ENCODE results near the gene MAEA. TPM values are rescaled to one million over a fixed set of nuclear protein-coding genes. Genes with fewer than 3 reads are reported as not detected.
"Not testable (repeated sequence)": the region's sequence is repeated elsewhere in the genome, so short reads cannot be mapped to it uniquely, and the experiment has no call there.

MAEA gene
- total RNA-seq, 1 donor from 2014 or later: 75.3 TPM

- no peak for DNase-seq (ENCODE audit: low spot score)
Measured at GRCh38 chr4:1334579-1334895, 44.8 kb downstream of the MAEA start.

GRCh38 chr4:1335193-1335883 lies 45.6 kb downstream of the MAEA start:
- not testable (repeated sequence) for DNase-seq (ENCODE audit: low spot score)

GRCh38 chr4:1336088-1336491 lies 46.4 kb downstream of the MAEA start:
- no peak for DNase-seq (ENCODE audit: low spot score)

DNA sequence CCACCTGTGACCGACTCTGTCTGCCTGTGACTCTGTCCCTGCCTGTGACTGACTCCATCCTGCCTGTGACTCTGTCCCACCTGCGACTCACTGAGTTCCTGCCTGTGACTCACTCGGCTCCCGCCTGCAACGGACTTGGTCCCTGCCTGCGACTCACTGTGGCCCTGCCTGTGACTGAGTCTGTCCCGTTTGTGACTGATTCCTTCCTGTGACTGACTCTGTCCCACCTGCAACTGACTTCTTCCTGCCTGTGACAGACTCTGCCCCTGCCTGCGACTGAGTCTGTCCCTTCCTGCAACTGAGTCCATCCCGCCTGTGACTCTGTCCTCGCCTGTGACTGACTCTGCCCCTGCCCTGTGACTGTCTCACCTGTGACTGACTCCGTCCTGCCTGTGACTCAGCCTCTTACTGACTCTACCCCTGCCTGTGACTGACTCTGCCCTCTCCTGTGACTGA lies 47.7 kb downstream of the MAEA start:
- DNase-seq (ENCODE audit: low spot score): no peak

- no peak for DNase-seq (ENCODE audit: low spot score)
Measured at GRCh38 chr4:1337951-1338751, 48.5 kb downstream of the MAEA start.

- DNase-seq (ENCODE audit: low spot score): no peak
Measured at GRCh38 chr4:1338752-1339414, 49.2 kb downstream of the MAEA start.

- no peak for DNase-seq (ENCODE audit: low spot score)
Measured at GRCh38 chr4:1339489-1339888, 49.8 kb downstream of the MAEA start.

GRCh38 chr4:1340181-1340747 lies 50.6 kb downstream of the MAEA start:
- no peak for DNase-seq (ENCODE audit: low spot score)

DNA sequence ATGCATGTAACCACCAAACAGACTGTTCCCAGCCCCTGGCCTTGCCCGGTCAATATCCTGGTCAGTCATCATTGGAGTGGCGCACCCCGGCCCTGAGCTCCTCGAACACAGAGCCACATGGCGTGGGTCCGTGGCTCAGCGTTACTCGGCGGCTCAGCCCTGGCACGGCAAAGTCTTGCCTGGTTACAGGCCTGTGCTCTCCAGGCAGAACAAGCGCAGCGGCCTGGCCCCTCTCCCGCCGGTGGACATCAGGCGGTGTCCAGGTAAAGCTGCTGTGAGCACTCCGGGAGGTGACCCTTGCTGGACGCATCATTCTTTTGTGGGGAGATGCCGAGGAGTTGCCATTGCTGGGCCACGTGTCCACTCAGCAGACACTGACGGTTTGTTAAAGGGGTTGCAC lies 51.2 kb downstream of the MAEA start:
- no peak for DNase-seq (ENCODE audit: low spot score)

DNA sequence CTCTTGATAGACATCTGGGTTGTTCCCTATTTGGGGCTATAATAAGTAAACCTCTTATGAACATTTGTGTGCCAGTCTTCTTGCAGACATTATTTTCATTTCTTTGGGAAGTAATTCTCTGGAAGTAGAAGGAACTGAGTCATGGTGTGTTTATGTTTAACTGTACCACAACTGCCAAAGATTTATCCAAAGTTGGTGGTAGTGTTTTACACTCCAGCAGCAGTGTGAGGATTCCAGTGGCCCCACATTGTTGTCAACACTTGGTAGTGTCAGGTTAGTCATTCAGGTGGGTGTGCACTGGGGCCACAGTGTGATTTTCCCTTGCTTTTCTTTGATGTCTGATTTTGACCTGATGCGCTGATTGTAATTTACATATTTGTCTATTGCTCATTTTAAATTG lies 52.3 kb downstream of the MAEA start:
- DNase-seq (ENCODE audit: low spot score): no peak

GRCh38 chr4:1344696-1345095 lies 55.0 kb downstream of the MAEA start:
- no peak for DNase-seq (ENCODE audit: low spot score)

- DNase-seq (ENCODE audit: low spot score): peak; percentile 63
Measured at GRCh38 chr4:1345903-1346780, 56.5 kb downstream of the MAEA start.

GRCh38 chr4:1346781-1347409 lies 57.2 kb downstream of the MAEA start, which contains the start of gene UVSSA:
Gene UVSSA (plus strand): TSS chr4:1347208. CDS start chr4:1348092, 884 bp downstream.
- DNase-seq (ENCODE audit: low spot score): peak; percentile 100

- peak; percentile 81 for DNase-seq (ENCODE audit: low spot score)
Measured at GRCh38 chr4:1347410-1347864, 57.7 kb downstream of the MAEA start.

DNA sequence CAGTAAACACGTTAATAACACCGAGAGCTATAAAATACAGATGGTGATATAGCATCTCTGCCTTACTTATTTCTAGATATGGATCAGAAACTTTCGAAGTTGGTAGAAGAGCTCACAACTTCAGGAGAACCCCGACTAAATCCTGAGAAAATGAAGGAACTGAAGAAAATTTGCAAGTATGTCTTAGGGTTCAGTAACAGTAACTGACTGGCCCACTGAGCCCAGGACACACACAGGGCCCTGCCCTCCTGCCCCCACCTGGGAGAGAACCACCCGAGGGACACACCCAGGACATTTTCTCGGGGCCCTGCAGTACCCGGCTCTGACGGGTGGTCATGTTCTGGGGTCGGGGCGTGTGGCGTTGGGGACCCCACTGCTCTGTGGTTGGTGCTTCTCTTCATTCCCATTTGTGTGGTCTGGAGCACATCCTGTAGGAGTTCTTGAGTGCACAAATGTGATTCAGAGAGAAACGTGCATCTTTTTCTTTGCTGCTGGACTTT lies 58.4 kb downstream of the MAEA start:
- DNase-seq (ENCODE audit: low spot score): no peak

GRCh38 chr4:1348746-1349145 lies 59.1 kb downstream of the MAEA start:
- no peak for DNase-seq (ENCODE audit: low spot score)

DNA sequence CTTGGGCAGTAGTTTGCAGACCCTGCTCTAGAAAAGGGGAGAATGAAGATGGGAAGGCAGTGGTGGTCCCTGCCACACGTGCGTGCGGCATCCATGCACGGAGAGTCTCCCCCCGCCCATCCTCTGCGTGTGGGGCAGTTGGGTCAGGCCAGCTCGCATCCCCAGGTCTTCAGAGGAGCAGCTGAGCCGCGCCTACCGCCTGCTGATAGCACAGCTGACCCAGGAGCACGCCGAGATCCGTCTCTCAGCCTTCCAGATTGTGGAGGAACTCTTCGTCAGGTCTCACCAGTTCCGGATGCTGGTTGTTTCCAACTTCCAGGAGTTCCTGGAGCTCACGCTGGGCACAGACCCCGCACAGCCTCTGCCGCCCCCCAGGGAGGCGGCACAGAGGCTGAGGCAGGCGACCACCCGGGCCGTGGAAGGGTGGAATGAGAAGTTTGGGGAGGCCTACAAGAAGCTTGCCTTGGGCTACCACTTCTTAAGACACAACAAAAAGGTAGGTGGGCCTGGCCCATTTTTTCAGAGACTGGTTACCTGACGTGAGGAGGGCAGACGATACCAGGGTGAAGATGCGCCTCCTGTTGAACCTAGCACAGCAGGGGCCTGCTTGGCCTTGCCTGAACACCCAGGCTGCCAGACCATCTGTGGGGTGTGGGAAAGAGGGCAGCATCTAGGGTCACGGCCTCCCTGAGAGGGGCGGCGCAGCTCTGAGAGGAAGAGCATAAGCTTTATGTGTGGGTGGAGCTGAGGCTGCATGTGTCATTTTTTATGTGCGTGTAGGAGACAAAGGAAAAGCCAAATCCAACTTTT lies 59.9 kb downstream of the MAEA start:
- DNase-seq (ENCODE audit: low spot score): no peak

- no peak for DNase-seq (ENCODE audit: low spot score)
Measured at GRCh38 chr4:1350169-1350520, 60.5 kb downstream of the MAEA start.

GRCh38 chr4:1351854-1352566 lies 62.3 kb downstream of the MAEA start:
- DNase-seq (ENCODE audit: low spot score): peak; percentile 91
